Kidney (tissue), 14 donors: ENCODE data around the gene VAT1L. TPM values are rescaled to one million over a fixed set of nuclear protein-coding genes. Genes with fewer than 3 reads are reported as not detected.

Experiments used
- DNase-seq, 5 donors: peaks; one replicate each; pipeline ENCODE4 v3.0.0-alpha.2; 2013 to 2020
- FAIRE-seq: peaks from 2 replicates; lab custom pipeline; 2012; peaks lifted over from hg19 to GRCh38; lab: Jason Lieb, UNC
- H3K27ac ChIP-seq, 2 donors: one replicate each; pipeline ENCODE4 v1.7.0; 2013; ENCODE audit warnings: low read depth in 2 of 2, low read length in 2 of 2, inconsistent platforms in 1 of 2
- H3K27me3 ChIP-seq: one replicate; pipeline ENCODE4 v1.7.1; 2013; ENCODE audit warnings: low read length, inconsistent platforms; ENCODE audit not compliant: control insufficient read depth, insufficient read depth
- H3K36me3 ChIP-seq, 3 donors: one replicate each; pipeline versions ENCODE4 v1.7.0 to v1.7.1; 2013; ENCODE audit warnings: low read length in 3 of 3, control low read depth in 1 of 3, inconsistent platforms in 1 of 3; ENCODE audit not compliant: insufficient read depth in 3 of 3, control insufficient read depth in 2 of 3
- H3K4me1 ChIP-seq, 3 donors: one replicate each; pipeline versions ENCODE4 v1.7.0 to v1.7.1; 2013; ENCODE audit warnings: low read length in 3 of 3, inconsistent platforms in 1 of 3, low read depth in 1 of 3; ENCODE audit not compliant: control insufficient read depth in 2 of 3, insufficient read depth in 2 of 3
- H3K4me3 ChIP-seq, 3 donors: one replicate each; pipeline versions ENCODE4 v1.7.0 to v1.8.1; 2013; ENCODE audit warnings: low read length in 3 of 3, control low read depth in 1 of 3, inconsistent platforms in 1 of 3
- H3K9ac ChIP-seq, 3 donors: one replicate each; pipeline versions ENCODE4 v1.7.0 to v1.7.1; 2013; ENCODE audit warnings: low read length in 3 of 3, control low read depth in 1 of 3, inconsistent platforms in 1 of 3
- H3K9me3 ChIP-seq, 3 donors: one replicate each; pipeline versions ENCODE4 v1.7.0 to v1.7.1; 2013; ENCODE audit warnings: low read length in 3 of 3, control low read depth in 1 of 3, inconsistent platforms in 1 of 3; ENCODE audit not compliant: control insufficient read depth in 2 of 3, insufficient read depth in 1 of 3
- intact Hi-C: fragments of 100-400 bp; cut with DNase I; formaldehyde crosslinking; loops from one replicate; pipeline ENCODE4 v1.11.1; 2022
- polyA plus RNA-seq: library from polyadenylated mRNA; stranded (reverse); fragments of 350-450 nt; fragmentation: Illumina TruSeq; extraction: RNeasy Lipid Tissue Mini Kit (QIAGEN cat#74804); gene quantifications from one replicate; pipeline ENCODE4 v1.2.3, GENCODE V29; 2014; ENCODE audit warnings: low read depth, low replicate concordance; ENCODE audit not compliant: insufficient read depth
- total RNA-seq: library from RNA; stranded (reverse); fragmentation: NEBNext Ultra II Directional; extraction: Animal tissue kit (Norgen Biotek cat#: 25700); gene quantifications from one replicate; pipeline ENCODE4 v1.2.1, GENCODE V29; 2021
- TF ChIP-seq, protein P1 (sequence below): IDR thresholded peaks from 3 replicates; pipeline ENCODE4 v1.5.1; 2012; ENCODE audit warnings: mild to moderate bottlenecking, moderate library complexity, borderline replicate concordance; ENCODE audit not compliant: insufficient read depth; ENCODE audit errors: extremely low read depth
- donor health status: control.
- donor health status: control.
- donor health status: control.
- donor health status: control.
- donor health status: control.
- donor health status: DM: yes; HTN: yes; CAD: no.
- donor health status: Normal renal cell carcinoma (clear cell type).

VAT1L gene
- total and polyA plus RNA-seq, 2 donors from 2014 or later = 0.85 to 4.5 TPM

DNA sequence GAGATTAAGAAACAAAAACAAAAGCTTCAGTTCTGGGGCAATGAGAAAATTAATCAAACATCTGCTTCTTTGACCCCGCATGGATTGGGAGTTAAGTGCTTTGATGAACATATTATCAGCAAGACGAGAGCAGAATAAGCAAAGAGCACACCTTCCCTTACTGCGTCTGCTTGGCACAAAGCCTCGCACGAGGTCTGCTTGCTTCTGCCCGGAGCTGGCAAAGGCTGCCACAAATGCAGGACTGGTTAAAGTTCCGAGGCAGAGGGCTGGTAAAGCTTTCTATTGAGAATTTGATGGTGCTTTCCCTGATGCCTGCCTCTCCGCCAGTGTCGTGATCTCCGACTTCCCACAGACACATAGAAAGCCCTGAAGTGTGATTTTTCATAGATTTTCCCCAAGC is 17.0 kb downstream of the VAT1L start:
- no peak overlapping the region for H3K4me3 ChIP-seq
- H3K36me3 ChIP-seq = no peaks in the 10 kb centered on the region
- DNase-seq (no peak), FAIRE-seq (no peak)
- H3K4me1 ChIP-seq = no peaks in the 10 kb centered on the region
- H3K9me3 ChIP-seq = no peaks in the 10 kb centered on the region
- TF ChIP-seq, protein P1, sequence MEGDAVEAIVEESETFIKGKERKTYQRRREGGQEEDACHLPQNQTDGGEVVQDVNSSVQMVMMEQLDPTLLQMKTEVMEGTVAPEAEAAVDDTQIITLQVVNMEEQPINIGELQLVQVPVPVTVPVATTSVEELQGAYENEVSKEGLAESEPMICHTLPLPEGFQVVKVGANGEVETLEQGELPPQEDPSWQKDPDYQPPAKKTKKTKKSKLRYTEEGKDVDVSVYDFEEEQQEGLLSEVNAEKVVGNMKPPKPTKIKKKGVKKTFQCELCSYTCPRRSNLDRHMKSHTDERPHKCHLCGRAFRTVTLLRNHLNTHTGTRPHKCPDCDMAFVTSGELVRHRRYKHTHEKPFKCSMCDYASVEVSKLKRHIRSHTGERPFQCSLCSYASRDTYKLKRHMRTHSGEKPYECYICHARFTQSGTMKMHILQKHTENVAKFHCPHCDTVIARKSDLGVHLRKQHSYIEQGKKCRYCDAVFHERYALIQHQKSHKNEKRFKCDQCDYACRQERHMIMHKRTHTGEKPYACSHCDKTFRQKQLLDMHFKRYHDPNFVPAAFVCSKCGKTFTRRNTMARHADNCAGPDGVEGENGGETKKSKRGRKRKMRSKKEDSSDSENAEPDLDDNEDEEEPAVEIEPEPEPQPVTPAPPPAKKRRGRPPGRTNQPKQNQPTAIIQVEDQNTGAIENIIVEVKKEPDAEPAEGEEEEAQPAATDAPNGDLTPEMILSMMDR = no peak
- intact Hi-C loops = no loop called here
- no peak overlapping the region for H3K9ac ChIP-seq
- no peaks in the 10 kb centered on the region for H3K27me3 ChIP-seq
- H3K27ac ChIP-seq = no peak overlapping the region

DNA sequence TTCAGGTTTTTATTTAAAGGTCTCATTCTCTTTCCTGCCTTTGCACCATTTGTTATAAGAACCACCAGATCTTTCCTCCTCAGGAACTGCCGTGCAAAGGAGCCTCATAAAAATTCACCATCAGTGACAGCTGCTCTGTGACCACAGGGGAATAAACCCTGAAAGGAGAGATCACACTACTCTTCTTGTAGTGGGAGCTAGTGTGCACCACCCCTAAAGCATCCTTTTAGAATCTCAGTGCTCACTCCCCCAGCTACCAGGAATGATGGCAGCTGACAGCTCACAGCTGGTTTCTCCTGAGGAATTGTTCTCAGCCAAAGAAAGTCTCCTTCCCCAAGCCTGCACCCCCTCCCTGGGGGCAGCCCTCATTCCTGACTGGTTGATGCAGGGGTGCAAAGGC is 18.7 kb downstream of the VAT1L start:
- DNase-seq = peak in 4 of 5 donors; percentile 48 to 67 (median 55)
- no peak overlapping the region for H3K9ac ChIP-seq
- H3K27me3 ChIP-seq = no peaks in the 10 kb centered on the region
- H3K9me3 ChIP-seq = no peaks in the 10 kb centered on the region
- FAIRE-seq = no peak
- intact Hi-C loops = no loop called here
- no peak overlapping the region for H3K4me3 ChIP-seq
- no peaks in the 10 kb centered on the region for H3K36me3 ChIP-seq
- no peaks in the 10 kb centered on the region for H3K4me1 ChIP-seq
- TF ChIP-seq, protein P1 = no peak
- H3K27ac ChIP-seq = no peak overlapping the region

DNA sequence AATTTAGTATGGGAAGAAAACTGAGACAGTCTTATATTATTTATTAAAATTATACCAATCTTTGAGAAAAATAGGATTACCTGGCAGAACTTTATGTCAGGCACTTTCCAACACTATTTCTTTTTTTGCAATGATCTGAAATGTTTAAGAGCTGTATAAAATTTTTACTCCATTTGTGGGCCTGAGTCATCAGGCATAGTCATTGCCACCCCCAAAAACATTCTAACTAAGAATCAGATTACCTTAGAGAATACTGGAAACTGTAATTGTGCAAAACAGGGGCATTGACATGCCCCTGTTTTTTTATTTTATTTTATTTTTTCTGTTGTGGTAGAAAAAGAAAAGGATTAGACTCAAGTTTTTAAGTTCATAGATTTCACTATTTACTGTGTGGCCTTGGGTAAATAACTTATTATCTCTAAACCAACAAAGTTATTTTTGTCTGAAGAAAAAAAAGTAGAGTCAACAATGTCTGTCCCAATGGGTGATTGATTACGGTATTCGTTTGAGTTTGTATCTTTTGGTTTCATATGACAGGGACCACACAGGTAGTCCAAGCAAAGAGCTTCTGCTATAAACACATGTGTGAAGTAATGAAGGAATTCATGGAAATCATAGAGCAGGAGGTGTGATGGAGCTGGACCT is 24.6 kb downstream of the VAT1L start:
- DNase-seq (peak in 2 of 5 donors; percentile 19 to 34), FAIRE-seq (no peak)
- H3K9ac ChIP-seq = no peak overlapping the region
- TF ChIP-seq, protein P1 = no peak
- intact Hi-C loops = no loop called here
- H3K27me3 ChIP-seq = no peaks in the 10 kb centered on the region
- no peak overlapping the region for H3K4me3 ChIP-seq
- no peak overlapping the region for H3K27ac ChIP-seq
- H3K36me3 ChIP-seq = no peaks in the 10 kb centered on the region
- no peaks in the 10 kb centered on the region for H3K9me3 ChIP-seq
- H3K4me1 ChIP-seq = peaks cover 0 to 3% (median 0%) of the 10 kb centered on the region in 3 donors
